ENCODE measurements around the gene PDGFC.
"Not testable (repeated sequence)": the region's sequence is repeated elsewhere in the genome, so short reads cannot be mapped to it uniquely, and the experiment has no call there.

Gene PDGFC

GRCh38 chr4:156875055-156875454 lies 96.5 kb downstream of the PDGFC start:
- no peak for DNase-seq (ENCODE audit: low spot score)
- no peak for TF ChIP-seq CTCF (IDR thresholded peaks at IDR 0.05; ENCODE audit: extremely low read depth, insufficient read depth, missing control alignments)
- in situ Hi-C loops (cut with MboI; ENCODE audit: low pct_unique_long_range_greater_than_20kb, low sequenced_read_pairs, unreplicated experiment): no loop called here

- in situ Hi-C loops (cut with MboI; ENCODE audit: low pct_unique_long_range_greater_than_20kb, low sequenced_read_pairs, unreplicated experiment): no loop called here
- TF ChIP-seq CTCF (IDR thresholded peaks at IDR 0.05; ENCODE audit: extremely low read depth, insufficient read depth, missing control alignments): no peak
- DNase-seq (ENCODE audit: low spot score): no peak
Measured at GRCh38 chr4:156873799-156874198, 97.8 kb downstream of the PDGFC start.

GRCh38 chr4:156870861-156871260 lies 100.7 kb downstream of the PDGFC start:
- TF ChIP-seq CTCF (IDR thresholded peaks at IDR 0.05; ENCODE audit: extremely low read depth, insufficient read depth, missing control alignments): no peak
- no peak for DNase-seq (ENCODE audit: low spot score)
- in situ Hi-C loops (cut with MboI; ENCODE audit: low pct_unique_long_range_greater_than_20kb, low sequenced_read_pairs, unreplicated experiment): no loop called here

- no peak for DNase-seq (ENCODE audit: low spot score)
- in situ Hi-C loops (cut with MboI; ENCODE audit: low pct_unique_long_range_greater_than_20kb, low sequenced_read_pairs, unreplicated experiment): no loop called here
- no peak for TF ChIP-seq CTCF (IDR thresholded peaks at IDR 0.05; ENCODE audit: extremely low read depth, insufficient read depth, missing control alignments)
Measured at GRCh38 chr4:156870131-156870530, 101.5 kb downstream of the PDGFC start.

GRCh38 chr4:156866088-156866487 lies 105.5 kb downstream of the PDGFC start:
- DNase-seq (ENCODE audit: low spot score); in situ Hi-C loops (cut with MboI; ENCODE audit: low pct_unique_long_range_greater_than_20kb, low sequenced_read_pairs, unreplicated experiment): not testable (repeated sequence)

GRCh38 chr4:156865451-156865850 lies 106.1 kb downstream of the PDGFC start:
- TF ChIP-seq CTCF (IDR thresholded peaks at IDR 0.05; ENCODE audit: extremely low read depth, insufficient read depth, missing control alignments): no peak
- in situ Hi-C loops (cut with MboI; ENCODE audit: low pct_unique_long_range_greater_than_20kb, low sequenced_read_pairs, unreplicated experiment): no loop called here
- DNase-seq (ENCODE audit: low spot score): no peak

- no peak for TF ChIP-seq CTCF (IDR thresholded peaks at IDR 0.05; ENCODE audit: extremely low read depth, insufficient read depth, missing control alignments)
- no peak for DNase-seq (ENCODE audit: low spot score)
- in situ Hi-C loops (cut with MboI; ENCODE audit: low pct_unique_long_range_greater_than_20kb, low sequenced_read_pairs, unreplicated experiment): no loop called here
Measured at GRCh38 chr4:156858071-156858470, 113.5 kb downstream of the PDGFC start.
